HuH-7.5 (cell line): Measurements from ENCODE around the gene PRR18.
"Not testable (repeated sequence)": the region's sequence is repeated elsewhere in the genome, so short reads cannot be mapped to it uniquely, and the experiment has no call there.

ENCODE experiments used
- DNase-seq: peaks from one replicate; pipeline ENCODE4 v3.0.0; 2011; ENCODE audit warnings: low spot score

The PRR18 gene

GRCh38 chr6:166308033-166308768 is at the start of gene PRR18:
TSS of gene PRR18 (minus strand) at chr6:166308392. CDS start at chr6:166308142, 250 bp downstream.
- DNase-seq: peak; percentile 30

- no peak for DNase-seq
Measured at GRCh38 chr6:166355552-166355951, 47.4 kb upstream of the PRR18 start.

GRCh38 chr6:166354965-166355364 is 46.8 kb upstream of the PRR18 start:
- DNase-seq: no peak

GRCh38 chr6:166354143-166354542 is 46.0 kb upstream of the PRR18 start:
- no peak for DNase-seq

- DNase-seq: no peak
Measured at GRCh38 chr6:166353507-166353906, 45.3 kb upstream of the PRR18 start.

- no peak for DNase-seq
Measured at GRCh38 chr6:166352923-166353322, 44.7 kb upstream of the PRR18 start.

- DNase-seq: peak; percentile 55
Measured at GRCh38 chr6:166351715-166352285, 43.6 kb upstream of the PRR18 start.

GRCh38 chr6:166348305-166348949 is 40.2 kb upstream of the PRR18 start:
- DNase-seq: no peak

- no peak for DNase-seq
Measured at GRCh38 chr6:166346965-166347364, 38.8 kb upstream of the PRR18 start.

GRCh38 chr6:166346449-166346848 is 38.3 kb upstream of the PRR18 start:
- DNase-seq: no peak

GRCh38 chr6:166345672-166346071 is 37.5 kb upstream of the PRR18 start:
- not testable (repeated sequence) for DNase-seq

GRCh38 chr6:166344921-166345320 is 36.7 kb upstream of the PRR18 start:
- not testable (repeated sequence) for DNase-seq

GRCh38 chr6:166344240-166344639 is 36.0 kb upstream of the PRR18 start:
- no peak for DNase-seq

GRCh38 chr6:166343150-166343487 is 34.9 kb upstream of the PRR18 start:
- DNase-seq: no peak

- peak; percentile 77 for DNase-seq
Measured at GRCh38 chr6:166342349-166343149, 34.4 kb upstream of the PRR18 start, which contains the start of gene SFT2D1. TSS of gene SFT2D1 (minus strand) at chr6:166342545. CDS start at chr6:166342481, 64 bp downstream.

- DNase-seq: peak; percentile 16
Measured at GRCh38 chr6:166341977-166342348, 33.8 kb upstream of the PRR18 start.

GRCh38 chr6:166341464-166341863 is 33.3 kb upstream of the PRR18 start:
- no peak for DNase-seq

GRCh38 chr6:166338854-166339253 is 30.7 kb upstream of the PRR18 start:
- no peak for DNase-seq

- no peak for DNase-seq
Measured at GRCh38 chr6:166336847-166337246, 28.7 kb upstream of the PRR18 start.

GRCh38 chr6:166335378-166336302 is 27.4 kb upstream of the PRR18 start:
- DNase-seq: no peak

GRCh38 chr6:166334878-166335277 is 26.7 kb upstream of the PRR18 start:
- DNase-seq: no peak
